Osteoblast (primary cell): ENCODE data around the gene SARS1. TPM values are rescaled to one million over a fixed set of nuclear protein-coding genes. Genes with fewer than 3 reads are reported as not detected.
A peak's percentile ranks its signal among the peaks of the same experiment; 100 is the strongest.
"Not testable (repeated sequence)": the region's sequence is repeated elsewhere in the genome, so short reads cannot be mapped to it uniquely, and the experiment has no call there.

Experiments used
- DNase-seq: peaks from one replicate; pipeline ENCODE4 v3.0.0; 2011; ENCODE audit warnings: low spot score, mixed read lengths; ENCODE audit not compliant: insufficient read length; ENCODE audit errors: missing footprints
- H2AFZ ChIP-seq: 2 replicates; pipeline ENCODE4 v1.6.0; 2011; ENCODE audit warnings: mild to moderate bottlenecking, low read length
- H3K27ac ChIP-seq: 2 replicates; pipeline ENCODE4 v1.5.1; 2011; ENCODE audit warnings: mild to moderate bottlenecking, low read depth, low read length, moderate library complexity
- H3K27me3 ChIP-seq: 2 replicates; pipeline ENCODE4 v1.6.0; 2012; ENCODE audit warnings: mild to moderate bottlenecking, control low read depth, inconsistent platforms, low read length, moderate library complexity; ENCODE audit not compliant: insufficient read depth
- H3K36me3 ChIP-seq: 2 replicates; pipeline ENCODE4 v1.5.1; 2011; ENCODE audit warnings: mild to moderate bottlenecking, low read length, control low read depth, moderate library complexity; ENCODE audit not compliant: insufficient read depth
- H3K4me1 ChIP-seq: 2 replicates; pipeline ENCODE4 v1.5.1; 2011; ENCODE audit warnings: mild to moderate bottlenecking, low read length, control low read depth, moderate library complexity; ENCODE audit not compliant: insufficient read depth
- H3K4me2 ChIP-seq: 2 replicates; pipeline ENCODE4 v1.6.0; 2011; ENCODE audit warnings: mild to moderate bottlenecking, low read length; ENCODE audit not compliant: insufficient read depth
- H3K4me3 ChIP-seq: fragments of 200-600 bp; sonication (generic); 3 replicates; pipeline ENCODE4 v1.5.1; 2012; ENCODE audit warnings: mild to moderate bottlenecking, low read length, inconsistent platforms; ENCODE audit not compliant: insufficient read depth
- H3K79me2 ChIP-seq: 2 replicates; pipeline ENCODE4 v1.6.0; 2012; ENCODE audit warnings: mild to moderate bottlenecking, low read length, control low read depth, inconsistent platforms; ENCODE audit not compliant: insufficient read depth
- H3K9me3 ChIP-seq: 2 replicates; pipeline ENCODE4 v1.5.1; 2011; ENCODE audit warnings: low read depth, low read length, control low read depth
- H4K20me1 ChIP-seq: 2 replicates; pipeline ENCODE4 v1.6.0; 2012; ENCODE audit warnings: mild to moderate bottlenecking, low read length, control low read depth; ENCODE audit not compliant: insufficient read depth
- total RNA-seq: library from RNA; depleted of rRNA; stranded (reverse); fragments of >200 nt; gene quantifications from 2 replicates; pipeline ENCODE4 v1.2.3, GENCODE V29; 2012
- TF ChIP-seq, protein P1 (sequence below): IDR thresholded peaks from 2 replicates; pipeline ENCODE4 v1.5.1; 2011; ENCODE audit warnings: mild to moderate bottlenecking, low read depth, low read length, moderate library complexity; ENCODE audit errors: extremely low read depth

Gene SARS1
- total RNA-seq, 1 donor: 392 TPM

DNA sequence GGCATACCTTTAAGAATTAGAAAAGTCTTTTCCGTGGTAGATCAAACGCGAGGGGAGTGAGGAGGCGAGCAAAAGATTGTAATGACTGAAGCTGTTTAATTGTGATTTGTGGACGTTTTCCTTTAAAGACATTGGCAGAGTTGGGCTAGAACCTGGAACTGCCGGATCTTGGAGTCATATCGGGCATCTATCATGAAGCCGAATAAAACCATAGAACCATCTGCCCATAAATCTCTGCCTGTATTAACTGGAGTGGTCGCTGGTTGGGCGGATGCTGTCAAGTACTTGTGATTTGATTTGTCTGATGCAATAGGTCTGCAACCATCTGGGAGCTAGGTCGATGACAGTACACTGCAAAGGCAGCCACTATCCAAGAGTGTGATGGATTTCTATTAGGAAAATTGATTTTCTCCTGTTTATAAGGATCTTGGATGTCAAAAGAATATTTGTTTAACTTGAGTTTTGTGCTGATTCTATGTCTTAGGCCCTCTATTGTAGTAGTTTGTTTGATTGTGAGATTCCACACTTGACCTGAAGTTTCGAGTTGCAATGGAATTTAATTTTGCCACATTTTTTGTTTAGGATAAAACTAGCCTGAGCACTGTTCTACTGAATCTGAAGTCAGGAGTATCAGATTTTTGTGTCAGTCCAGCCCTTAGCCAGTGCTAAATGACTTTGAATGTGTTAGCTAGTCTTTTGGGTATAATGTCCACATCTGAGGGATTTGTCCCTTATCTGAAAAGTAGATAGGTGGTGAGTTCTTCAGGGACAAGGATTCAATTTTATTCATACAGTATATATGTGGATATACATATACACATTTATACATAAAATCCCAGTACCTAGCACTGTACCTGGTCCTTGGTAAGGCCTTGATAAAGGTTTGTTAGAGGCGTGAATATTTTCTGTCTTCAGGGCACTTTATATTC, 1.2 kb downstream of the SARS1 start:
- peak; percentile 82 for DNase-seq
- TF ChIP-seq, protein P1, sequence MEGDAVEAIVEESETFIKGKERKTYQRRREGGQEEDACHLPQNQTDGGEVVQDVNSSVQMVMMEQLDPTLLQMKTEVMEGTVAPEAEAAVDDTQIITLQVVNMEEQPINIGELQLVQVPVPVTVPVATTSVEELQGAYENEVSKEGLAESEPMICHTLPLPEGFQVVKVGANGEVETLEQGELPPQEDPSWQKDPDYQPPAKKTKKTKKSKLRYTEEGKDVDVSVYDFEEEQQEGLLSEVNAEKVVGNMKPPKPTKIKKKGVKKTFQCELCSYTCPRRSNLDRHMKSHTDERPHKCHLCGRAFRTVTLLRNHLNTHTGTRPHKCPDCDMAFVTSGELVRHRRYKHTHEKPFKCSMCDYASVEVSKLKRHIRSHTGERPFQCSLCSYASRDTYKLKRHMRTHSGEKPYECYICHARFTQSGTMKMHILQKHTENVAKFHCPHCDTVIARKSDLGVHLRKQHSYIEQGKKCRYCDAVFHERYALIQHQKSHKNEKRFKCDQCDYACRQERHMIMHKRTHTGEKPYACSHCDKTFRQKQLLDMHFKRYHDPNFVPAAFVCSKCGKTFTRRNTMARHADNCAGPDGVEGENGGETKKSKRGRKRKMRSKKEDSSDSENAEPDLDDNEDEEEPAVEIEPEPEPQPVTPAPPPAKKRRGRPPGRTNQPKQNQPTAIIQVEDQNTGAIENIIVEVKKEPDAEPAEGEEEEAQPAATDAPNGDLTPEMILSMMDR: no peak
- H2AFZ ChIP-seq: peak overlapping the region; percentile 99

DNA sequence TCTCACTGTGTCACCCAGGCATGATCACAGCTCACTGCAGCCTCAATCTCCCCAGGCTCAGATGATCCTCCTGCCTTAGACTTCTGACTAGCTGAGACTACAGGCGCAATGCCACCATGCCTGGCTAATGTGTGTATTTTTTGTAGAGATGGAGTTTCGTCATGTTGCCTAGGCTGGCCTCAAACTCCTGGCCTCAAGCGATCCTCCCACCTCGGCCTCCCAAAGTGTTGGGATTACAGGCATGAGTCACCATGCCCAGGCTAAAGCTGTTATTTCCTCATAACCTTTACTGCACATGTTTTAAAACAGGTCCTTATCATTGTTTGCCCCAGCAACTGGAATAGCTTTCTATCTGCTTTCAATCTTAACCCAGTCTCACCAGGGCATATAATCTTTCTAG, 2.9 kb downstream of the SARS1 start:
- Histone ChIP-seq H4K20me1 (peaks cover 42% of the 10 kb centered on the region), H3K36me3 (peaks cover 18% of the 10 kb centered on the region)

More for the DNA sequence above, 1.2 kb downstream of the SARS1 start:
- Histone ChIP-seq H3K79me2 (peaks cover 58% of the 10 kb centered on the region), H3K4me3 (peak overlapping the region; percentile 99), H4K20me1 (peaks cover 30% of the 10 kb centered on the region), H3K36me3 (peaks cover 14% of the 10 kb centered on the region), H3K4me2 (peak overlapping the region; percentile 85), H3K9me3 (no peaks in the 10 kb centered on the region), H3K27me3 (no peaks in the 10 kb centered on the region), H3K4me1 (peaks cover 21% of the 10 kb centered on the region), H3K27ac (peak overlapping the region; percentile 93)

DNA sequence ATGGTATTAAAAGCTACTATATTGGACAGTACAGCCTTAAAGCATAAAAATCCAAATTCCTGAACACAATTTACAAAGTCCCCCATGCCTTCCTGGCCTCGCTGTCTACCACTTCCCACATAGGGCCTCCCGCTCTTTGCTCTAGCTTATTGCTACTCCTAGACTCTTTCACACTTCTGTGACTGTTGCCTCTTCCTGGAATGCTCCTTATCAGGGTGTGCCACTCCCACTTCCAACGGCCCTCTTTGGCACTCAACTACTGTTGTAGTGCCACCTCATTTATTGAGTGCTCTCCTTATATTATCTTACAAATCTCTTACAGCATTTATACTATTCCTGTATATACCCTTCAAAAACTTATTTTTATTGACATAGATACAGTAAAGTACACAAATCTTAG, 4.8 kb downstream of the SARS1 start:
- H3K27me3 ChIP-seq: no peaks in the 10 kb centered on the region
- H3K4me1 ChIP-seq: peaks cover 19% of the 10 kb centered on the region
- DNase-seq: no peak
- H3K36me3 ChIP-seq: peaks cover 18% of the 10 kb centered on the region
- peaks cover 49% of the 10 kb centered on the region for H4K20me1 ChIP-seq
- no peaks in the 10 kb centered on the region for H3K9me3 ChIP-seq
- peaks cover 92% of the 10 kb centered on the region for H3K79me2 ChIP-seq
- H3K27ac ChIP-seq: no peak overlapping the region
- no peak overlapping the region for H3K4me2 ChIP-seq
- H2AFZ ChIP-seq: no peak overlapping the region
- H3K4me3 ChIP-seq: no peak overlapping the region
- TF ChIP-seq, protein P1: no peak

More for the DNA sequence above, 2.9 kb downstream of the SARS1 start:
- no peak overlapping the region for H2AFZ ChIP-seq
- no peak for DNase-seq
- peak overlapping the region; percentile 2 for H3K27ac ChIP-seq
- no peaks in the 10 kb centered on the region for H3K27me3 ChIP-seq
- H3K4me2 ChIP-seq: no peak overlapping the region
- TF ChIP-seq, protein P1: no peak
- H3K9me3 ChIP-seq: no peaks in the 10 kb centered on the region
- peaks cover 21% of the 10 kb centered on the region for H3K4me1 ChIP-seq
- H3K79me2 ChIP-seq: peaks cover 75% of the 10 kb centered on the region
- H3K4me3 ChIP-seq: no peak overlapping the region

DNA sequence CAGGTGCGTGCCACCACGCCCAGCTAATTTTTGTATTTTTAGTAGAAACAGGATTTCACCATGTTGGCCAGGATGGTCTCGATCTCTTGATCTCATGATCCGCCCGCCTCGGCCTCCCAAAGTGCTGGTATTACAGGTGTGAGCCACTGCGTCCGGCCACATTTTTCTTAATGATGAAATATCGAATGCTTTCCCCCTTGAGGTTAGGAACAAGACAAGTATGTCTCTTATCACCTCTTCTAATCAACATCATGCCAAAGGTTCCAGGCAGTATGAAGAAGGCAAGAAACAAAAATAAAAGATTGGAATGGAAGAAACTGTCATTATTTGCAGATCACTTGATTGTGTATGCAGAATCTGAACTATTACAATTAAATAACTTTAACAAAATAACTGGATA, 7.5 kb downstream of the SARS1 start:
- H3K4me2 ChIP-seq, H3K4me3 ChIP-seq, DNase-seq, H3K4me1 ChIP-seq, H3K27me3 ChIP-seq, H3K9me3 ChIP-seq, H2AFZ ChIP-seq, H3K27ac ChIP-seq: not testable (repeated sequence)
- Histone ChIP-seq H3K36me3 (peaks cover 28% of the 10 kb centered on the region), H4K20me1 (peaks cover 55% of the 10 kb centered on the region), H3K79me2 (peaks cover 94% of the 10 kb centered on the region)
